Measurements from ENCODE around the gene ZFAND5.

GRCh38 chr9:72338631-72339030, 26.4 kb downstream of the ZFAND5 start:
- TF ChIP-seq CTCF (IDR thresholded peaks at IDR 0.05; ENCODE audit: low read depth, low read length, missing input control) (no peak), MAX (IDR thresholded peaks at IDR 0.05) (no peak), SP1 (IDR thresholded peaks at IDR 0.05) (no peak), REST (IDR thresholded peaks at IDR 0.05) (no peak), EGR1 (IDR thresholded peaks at IDR 0.05; ENCODE audit: low read depth in 2 of 2) (no peak), ZBTB33 (IDR thresholded peaks at IDR 0.05) (no peak), RAD21 (IDR thresholded peaks at IDR 0.05) (no peak), TAF1 (conservative IDR thresholded peaks at IDR 0.05) (no peak), HNF4A (conservative IDR thresholded peaks at IDR 0.05) (no peak), GABPA (IDR thresholded peaks at IDR 0.05 in 1 of 2, conservative IDR thresholded peaks at IDR 0.05 in 1 of 2) (no peak), NR2F2 (IDR thresholded peaks at IDR 0.05) (no peak), ATF3 (IDR thresholded peaks at IDR 0.05) (no peak), JUND (IDR thresholded peaks at IDR 0.05) (no peak), YY1 (IDR thresholded peaks at IDR 0.05) (no peak)

Data from liver (tissue), 3 donors.